Activated CD4-positive, alpha-beta T cell treated with anti-CD3 and anti-CD28 coated beads, Interleukin-2, amount 50 U/mL, for 4 hours (primary cell): ENCODE data around the gene CDX2.
"Not testable (repeated sequence)": the region's sequence is repeated elsewhere in the genome, so short reads cannot be mapped to it uniquely, and the experiment has no call there.

Source experiments
- DNase-seq, 2 experiments: peaks; one replicate each; pipeline ENCODE4 v3.0.0-alpha.2; 2020

Gene CDX2

DNA sequence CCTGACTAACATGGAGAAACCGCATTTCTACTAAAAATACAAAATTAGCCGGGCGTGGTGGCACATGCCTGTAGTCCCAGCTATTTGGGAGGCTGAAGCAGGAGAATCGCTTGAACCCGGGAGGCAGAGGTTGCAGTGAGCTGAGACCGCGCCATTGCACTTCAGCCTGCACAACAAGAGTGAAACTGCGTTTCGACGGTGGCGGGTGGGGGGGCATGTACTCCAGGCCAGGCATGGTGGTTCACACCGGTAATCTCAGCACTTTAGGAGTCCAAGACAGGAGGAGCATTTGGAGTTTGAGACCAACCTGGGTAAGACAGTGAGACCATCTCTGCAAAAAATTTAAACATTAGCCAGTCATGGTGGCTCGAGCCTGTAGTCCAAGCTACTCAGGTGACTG lies 4.9 kb downstream of the CDX2 start:
- DNase-seq: not testable (repeated sequence)

DNA sequence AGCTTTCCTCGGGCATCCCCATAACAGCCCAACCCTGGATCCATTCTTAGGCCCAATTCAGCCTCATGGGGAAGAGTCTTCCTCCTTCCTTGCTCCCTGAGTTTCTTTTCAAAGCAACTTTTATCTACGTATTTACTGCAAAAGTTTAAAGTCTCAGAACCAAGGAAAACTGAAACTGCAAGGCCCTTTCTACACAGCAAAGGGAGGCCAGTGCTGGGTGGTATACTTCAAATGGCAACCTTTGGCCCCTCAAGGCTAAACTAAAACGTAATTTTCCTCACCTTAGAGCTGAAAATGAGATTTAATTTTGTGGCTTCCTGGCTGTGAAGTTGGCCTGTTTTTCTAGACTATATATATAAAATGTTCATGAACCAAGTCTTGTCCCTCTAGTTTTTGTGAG lies 5.6 kb downstream of the CDX2 start:
- DNase-seq: no peak

DNA sequence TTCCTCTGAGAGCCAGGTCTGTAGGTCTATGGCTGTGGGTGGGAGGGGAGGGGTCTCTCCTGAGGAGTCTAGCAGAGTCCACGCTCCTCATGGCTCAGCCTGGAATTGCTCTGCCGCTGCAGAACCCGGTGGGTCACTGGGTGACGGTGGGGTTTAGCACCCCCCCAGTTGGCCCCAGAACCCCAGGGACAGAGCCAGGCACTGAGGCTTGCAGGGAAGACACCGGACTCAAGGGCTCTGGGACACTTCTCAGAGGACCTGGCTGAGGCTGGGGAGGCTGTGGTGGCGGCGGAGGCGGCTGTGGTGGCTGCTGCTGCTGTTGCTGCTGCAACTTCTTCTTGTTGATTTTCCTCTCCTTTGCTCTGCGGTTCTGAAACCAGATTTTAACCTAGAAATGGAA lies 6.1 kb downstream of the CDX2 start:
- DNase-seq: no peak

DNA sequence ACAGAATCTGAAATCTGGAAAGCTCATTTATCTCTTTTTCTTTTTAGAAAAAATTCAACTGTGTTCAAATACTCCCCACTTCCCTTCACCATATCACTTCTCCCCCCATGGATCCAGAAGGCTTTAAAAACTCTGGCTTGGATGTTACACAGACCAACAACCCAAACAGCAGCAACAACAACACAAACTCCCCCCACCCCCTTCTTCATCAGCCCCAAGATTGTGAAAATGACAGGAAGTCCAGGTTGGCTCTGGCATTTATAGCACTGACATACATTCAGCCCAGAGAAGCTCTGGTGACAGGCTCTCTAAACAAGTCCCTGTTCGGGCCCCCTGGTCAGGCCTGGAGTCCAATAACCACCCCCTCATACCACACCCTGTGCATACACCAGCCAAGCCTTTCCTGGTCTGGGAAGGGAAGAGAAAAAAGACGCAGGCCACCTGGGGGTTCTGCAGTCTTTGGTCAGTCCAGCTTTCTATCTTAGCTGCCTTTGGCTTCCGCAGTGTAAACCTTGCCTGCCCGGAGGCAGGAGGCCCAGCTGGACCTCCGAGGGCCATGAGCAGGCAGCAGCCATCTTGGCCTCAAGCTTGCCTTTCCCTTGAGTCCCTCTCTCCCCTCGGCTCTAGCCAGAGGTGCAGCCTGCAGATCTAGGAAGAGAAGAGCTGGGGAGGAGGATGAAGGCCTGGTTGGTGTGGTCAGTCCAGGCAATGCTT lies 6.8 kb downstream of the CDX2 start:
- DNase-seq: no peak

DNA sequence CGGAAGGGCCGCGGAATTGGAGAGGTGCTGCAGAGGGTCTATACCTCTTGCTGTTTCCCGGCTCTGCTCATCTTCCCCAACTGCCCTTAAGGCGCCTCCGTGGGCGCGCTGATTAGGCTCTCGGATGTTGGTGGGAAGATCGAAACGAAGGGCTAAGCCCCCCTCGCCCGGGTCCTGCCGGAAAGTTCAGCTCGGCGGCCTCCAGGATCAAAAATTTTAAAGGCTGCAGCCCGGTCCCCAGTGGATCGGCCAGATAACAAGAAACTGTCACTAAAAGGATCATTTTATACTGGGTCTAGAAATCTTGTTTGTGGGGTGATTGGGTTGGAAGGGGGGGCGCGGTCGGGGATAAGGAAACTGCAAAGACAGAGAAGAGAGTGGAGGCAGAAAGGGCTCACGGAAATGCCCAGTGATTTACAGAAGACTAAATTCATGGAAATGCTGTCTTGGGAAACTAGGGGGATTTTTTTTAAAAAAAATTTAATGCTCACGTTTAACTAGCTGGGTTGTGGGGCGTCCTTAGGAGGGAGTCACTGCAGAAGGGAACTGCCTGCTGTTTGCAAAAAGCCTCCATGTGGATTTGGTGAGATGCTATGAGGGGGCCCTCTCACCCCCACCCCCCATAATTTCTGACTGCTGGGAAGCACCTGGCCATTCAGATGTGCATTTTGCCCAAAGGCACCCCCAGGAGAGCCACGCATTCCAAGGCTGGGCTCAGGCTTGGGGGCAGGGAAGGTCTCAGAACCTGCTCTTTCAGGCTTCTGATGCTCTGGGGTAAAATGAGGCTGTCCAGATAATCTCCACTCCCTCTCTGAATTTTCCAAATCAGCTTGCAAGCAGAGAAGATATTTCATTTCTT lies 7.7 kb downstream of the CDX2 start:
- DNase-seq: no peak

DNA sequence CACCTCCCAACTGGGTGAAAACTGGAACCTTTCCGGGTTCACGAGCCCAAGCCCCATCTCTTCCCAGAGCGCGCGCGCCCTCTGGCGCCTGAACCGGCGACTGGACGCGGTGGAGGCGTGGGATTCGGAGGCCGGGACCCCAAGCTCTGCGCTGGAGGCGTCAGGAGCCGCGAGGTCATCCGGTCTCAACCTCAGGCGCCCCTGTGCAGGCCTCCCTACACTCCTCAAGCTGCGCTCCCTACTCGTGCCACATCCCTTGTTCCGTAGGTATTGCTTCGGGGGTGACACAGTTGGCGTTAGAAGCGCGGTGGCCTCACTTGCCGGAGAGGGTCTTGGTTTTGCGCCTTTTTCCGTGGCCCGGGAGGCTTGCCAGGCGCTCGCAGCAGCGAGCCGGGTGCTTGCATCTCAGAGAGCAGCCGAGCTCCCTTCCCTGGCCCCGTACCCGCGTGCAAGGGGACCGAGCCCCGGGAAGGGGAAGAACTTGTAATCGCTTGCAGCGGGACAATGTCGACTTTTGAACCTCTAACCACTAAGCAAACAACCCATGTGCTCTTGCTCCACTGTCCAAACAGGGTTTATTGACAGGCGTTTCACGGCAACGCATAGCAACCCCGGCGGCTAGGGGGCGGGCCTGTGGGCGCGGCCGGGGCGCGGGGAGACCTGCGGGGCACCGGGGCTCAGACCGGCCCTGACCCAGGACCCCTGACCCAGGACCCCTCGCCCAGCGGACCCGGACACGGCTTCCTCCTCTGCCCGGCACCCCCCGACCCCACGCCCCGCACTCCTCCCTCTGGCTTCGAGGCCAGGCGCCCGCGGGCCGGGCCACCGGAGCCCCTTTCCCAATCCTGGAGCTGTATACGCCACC lies 8.5 kb downstream of the CDX2 start:
- no peak for DNase-seq

DNA sequence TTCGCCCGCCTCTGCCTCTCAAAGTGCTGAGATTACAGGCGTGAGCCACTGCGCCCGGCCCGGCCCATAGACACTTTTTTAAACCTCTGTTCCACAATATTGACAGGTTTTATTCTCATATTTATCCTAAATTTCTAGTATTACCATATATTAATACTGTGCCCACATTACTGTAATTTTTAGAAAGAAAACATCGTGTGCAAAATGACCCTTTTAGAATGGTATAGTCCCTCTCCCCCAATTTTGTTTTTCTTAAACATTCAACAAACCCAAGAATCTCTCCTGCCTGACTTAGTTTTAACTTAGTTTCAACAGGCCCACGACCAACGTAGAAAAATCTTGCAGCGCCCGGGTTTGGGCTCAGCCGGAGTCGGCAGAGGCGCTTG lies 9.1 kb downstream of the CDX2 start:
- no peak for DNase-seq

DNA sequence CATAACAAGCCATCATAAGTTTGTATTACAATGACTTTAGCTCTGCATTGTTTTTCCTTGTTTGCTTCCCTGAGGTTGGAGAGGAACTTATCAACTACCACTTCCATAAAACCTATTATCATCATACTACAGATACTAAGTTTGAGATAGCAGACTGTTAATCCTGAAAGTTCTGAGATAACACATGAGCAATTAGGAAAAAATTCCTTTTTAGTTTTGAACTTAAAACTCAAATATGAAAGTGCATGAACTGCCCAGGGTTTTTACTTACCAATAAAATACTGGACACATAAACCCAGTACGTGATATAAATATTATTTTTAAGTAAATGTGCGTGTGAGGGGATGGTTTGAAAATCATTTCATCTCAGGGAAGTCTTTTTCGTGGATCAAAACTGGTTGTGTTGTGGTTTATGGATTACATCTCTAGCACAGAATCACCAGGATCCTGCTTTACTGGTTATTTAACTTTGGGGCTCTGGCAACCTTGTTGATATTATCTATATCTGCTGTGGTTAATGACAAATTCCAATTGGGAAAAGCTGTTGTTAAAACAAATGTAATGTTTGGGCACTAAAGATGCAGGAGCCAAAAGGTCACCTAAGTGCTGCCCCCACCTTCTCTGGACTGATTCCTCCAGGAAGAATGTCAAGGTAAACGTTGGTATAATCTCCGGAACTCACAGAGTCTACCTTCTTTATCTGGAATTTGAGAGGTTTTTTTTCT lies 12.4 kb downstream of the CDX2 start:
- no peak for DNase-seq

DNA sequence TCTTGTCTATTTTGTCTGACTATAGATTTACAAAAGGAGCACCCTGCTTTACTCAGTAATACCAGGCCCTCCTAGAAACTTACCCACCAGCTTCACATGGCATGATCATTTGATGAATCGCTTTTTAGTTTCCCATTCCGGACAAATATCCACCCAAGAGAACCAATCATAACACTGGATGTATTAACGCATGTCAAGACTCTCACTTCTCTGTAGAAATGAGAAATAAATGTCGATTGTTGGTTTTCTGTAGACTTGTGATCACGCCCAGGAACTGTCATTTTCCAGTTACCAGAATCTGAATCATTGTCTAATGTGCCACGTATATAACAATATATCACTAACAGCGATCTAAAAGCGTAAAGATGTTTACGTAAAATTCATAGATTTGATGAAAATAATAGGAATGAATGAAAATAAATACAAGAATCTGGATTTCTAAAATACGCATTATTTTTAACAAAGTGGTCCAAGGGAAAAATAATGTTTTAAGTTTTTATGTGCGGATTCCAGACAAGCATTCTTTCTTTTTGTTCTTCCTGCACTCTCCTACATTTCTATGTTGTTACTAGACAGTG lies 14.0 kb downstream of the CDX2 start:
- DNase-seq: no peak

DNA sequence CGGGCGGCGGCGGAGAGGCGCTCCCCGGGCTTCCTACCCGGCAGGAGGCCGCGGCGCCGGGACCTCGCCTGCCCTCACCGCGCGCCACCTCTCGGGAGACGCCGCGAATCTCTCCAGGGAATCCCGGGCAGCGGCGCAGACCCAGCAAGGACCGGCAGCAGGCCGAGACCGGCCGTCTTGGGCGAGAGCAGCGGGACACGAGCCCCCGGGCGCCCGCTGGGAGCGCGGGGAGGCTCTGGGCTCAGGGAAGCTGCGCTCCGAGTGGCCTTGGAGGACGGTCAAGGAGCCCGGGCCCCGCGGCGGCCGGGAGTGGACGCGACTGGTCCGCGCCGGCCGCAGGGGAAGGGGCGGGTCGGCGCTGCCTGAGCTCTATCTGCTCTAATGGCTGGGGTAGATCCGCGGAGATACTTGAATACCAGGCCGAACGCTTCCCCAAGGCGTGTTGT lies 14.7 kb downstream of the CDX2 start:
- no peak for DNase-seq

DNA sequence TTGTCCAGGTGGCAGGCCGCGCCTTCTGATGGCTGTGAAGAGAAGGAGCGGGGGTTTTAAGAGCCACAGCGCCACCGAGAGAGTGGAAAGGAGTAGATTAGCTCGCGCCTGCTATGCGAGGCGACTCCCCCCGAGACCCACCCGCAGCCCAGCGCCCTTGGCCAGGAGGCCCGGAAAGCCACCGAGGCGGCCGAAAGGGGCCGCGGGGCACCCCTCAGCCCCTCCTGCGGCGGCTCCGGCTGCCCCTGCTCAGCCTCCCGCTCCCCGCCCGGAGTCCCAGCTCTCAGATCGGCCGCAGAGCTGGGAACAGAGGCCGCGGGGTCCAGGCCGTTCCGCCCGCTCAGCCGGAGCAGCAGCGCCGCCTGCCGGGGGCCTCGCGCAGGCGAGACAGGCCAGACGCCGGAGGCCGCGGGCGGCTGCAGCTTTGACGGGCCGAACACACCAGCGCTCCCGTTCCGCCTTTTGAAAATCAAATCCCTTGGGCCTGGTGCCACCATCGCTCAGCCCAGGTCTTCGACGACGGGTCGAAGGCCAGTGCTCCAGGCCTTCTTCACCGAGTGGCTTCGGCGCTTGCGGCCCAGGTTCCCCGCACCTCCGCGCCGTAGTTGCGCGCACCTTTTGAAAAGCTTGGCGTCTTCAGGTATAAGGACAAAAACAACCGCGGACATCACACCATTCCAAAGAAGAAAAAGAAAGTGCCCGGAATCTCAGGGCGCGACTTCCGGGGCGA lies 15.3 kb downstream of the CDX2 start:
- peak; percentile 42 to 46 for DNase-seq

DNA sequence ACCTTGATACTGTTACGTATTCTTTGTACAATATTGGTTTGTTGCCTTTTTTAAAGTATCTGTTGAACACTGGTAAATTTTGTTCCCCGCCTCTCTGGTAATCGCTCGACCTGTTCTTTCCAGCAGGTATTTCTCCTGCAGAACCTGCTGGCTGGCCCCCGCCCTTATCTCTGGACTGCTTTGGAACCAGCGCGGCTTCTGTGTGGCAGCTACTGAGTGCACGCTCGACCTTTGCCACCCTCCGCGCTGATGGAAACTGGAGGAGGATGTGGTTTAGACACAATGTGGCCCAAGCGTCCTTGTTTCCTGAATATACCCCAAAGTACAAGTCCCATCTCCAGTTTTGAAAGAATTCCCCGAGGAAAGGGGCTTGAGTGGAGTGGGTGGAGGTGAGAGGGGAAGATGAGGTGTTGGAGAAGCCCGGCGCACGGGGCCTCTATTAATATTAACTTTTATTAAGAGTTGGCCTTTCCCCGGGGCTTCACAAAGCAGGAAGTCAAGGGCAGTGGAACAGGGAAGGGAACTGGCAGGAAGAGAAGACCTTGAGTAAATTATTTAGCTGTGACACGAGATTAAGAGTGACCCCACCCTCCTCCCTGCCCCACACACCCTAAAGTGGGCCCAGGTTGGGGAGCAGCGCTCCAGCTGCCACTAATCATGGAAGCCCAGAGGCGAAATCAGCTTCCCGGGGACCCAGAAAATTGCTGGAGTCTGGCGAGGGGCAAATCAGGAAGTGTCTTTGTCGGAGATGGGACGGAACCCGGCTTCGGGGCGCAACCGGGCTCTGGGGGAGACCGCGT lies 16.0 kb downstream of the CDX2 start:
- DNase-seq: no peak

DNA sequence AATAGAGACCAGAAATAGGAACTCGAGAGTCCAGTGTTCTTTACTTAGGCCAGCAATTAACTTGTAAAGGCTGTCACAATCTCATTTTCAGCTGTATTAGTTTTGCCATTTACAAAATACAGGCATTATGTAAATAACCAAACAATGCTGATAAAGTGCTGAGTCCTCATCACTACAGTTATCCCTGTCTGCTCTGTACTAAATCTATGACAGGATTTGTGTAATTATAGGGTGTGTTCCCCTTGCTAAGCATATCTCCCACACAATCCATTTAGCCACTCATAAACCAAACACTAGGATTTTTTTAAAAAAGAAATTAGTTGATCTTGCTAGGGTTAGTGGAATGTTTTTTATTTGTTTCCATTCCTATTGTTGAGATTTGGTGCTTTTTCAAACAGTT lies 26.1 kb downstream of the CDX2 start:
- no peak for DNase-seq

DNA sequence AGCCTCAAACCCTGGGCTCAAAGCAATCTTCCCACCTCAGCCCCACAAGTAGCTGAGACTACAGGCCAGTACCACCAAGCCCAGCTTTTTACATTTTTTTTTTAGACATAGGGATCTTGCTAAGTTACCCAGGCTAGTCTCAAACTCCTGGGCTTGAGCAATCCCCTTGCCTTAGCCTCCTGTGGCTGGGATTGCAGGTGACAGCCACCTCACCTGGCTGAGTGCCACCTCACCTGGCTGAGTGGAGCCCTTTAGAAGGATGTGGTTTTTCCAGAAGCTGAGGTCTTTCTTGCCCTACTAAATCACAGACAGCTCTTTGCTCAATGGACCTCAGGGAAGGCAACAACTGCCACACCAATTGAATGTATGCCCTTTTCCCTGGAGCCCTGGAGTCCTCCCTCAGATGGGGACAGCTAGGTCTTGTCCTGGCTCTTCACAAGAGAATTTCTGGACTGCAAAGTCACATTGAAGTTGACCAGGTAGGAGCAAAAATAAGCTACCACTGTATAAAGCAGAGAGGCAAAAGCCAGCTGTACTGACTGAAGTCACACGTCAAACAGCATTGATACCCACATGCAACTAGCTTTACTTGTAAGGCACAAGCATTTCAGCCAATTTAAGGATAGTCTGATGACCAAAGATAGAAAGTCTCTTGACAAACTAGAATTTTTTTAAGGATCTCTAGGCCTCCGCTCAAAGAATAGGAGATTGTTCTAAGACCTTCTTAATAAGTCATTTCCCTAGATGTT lies 35.4 kb downstream of the CDX2 start:
- DNase-seq: no peak

DNA sequence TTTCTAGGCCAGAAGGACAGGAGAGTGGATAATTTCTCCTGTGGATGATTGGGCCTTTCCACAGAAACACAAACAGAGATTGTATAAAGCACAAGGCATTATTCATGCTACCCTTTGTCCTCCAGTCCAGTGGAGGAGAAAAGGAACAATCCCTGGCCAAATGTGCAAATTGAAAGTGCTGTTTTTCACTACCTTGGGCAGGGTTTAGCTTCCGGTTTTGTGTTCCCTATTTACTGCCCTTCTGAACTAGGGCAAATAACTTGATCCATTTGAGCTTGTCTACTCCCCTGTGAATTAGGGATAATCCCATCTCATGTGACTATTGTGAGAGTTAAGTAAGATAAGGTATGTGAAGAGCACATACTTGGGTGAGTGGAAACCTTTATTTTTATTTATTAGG lies 36.0 kb downstream of the CDX2 start:
- no peak for DNase-seq

DNA sequence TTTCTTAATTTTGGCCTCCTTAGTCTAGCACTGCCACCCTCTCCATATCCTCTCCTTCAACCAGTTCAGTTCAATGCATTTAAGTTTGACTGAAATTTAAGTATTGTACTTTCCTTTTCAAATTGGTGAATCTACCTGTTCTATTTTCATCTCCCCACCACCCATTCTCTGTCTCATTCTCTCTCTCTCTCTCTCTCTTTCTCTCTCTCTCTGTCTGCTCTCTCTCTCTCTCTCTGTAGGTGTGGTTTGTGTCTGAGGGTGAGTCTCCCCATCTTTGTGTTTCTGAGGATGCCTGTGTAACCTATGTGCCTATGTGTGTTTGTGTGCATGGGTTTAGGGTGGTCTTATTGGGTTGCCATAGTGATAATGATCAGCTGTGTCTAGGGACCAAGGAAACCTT lies 39.2 kb downstream of the CDX2 start:
- DNase-seq: no peak

DNA sequence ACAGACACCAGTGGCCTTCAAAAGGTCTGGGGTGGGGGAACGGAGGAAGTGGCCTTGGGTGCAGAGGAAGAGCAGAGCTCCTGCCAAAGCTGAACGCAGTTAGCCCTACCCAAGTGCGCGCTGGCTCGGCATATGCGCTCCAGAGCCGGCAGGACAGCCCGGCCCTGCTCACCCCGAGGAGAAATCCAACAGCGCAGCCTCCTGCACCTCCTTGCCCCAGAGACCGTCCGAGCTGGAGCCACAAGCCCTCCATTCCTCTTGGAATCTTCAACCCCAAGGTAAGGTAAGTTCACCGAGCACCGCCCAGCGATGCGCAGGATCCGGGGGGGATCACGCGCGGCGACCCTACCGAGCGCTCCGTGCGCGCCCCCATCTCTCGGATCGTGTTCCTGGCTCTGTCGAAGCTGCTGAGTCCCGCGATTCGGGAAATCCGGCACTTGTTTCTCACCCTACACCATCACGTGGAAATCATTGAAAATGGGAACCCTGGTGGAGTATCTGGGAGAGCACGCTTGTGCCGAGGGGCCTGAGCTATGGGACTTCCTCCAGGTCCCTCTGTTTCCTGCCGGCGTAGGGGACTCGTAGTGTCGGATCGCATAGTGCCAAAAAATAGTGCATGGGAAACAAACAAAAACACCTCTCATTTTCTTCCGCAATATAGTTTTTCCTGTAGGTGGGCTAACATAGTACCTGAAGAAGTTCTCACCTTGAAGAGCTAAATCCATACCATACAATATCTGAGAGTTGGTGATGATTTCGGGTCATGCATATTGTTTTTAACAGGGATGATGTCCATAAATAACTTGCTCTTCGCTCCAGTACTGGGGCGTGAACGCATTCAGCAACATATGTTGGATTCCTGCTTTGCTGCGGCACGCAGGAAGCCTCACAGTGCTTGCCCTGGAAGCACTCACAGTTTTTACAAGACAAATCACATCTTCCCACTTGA lies 40.0 kb downstream of the CDX2 start:
- no peak for DNase-seq

DNA sequence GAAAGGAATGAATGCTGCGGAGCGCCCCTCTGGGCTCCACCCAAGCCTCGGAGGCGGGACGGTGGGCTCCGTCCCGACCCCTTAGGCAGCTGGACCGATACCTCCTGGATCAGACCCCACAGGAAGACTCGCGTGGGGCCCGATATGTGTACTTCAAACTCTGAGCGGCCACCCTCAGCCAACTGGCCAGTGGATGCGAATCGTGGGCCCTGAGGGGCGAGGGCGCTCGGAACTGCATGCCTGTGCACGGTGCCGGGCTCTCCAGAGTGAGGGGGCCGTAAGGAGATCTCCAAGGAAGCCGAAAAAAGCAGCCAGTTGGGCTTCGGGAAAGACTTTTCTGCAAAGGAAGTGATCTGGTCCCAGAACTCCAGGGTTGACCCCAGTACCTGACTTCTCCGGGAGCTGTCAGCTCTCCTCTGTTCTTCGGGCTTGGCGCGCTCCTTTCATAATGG lies 40.7 kb downstream of the CDX2 start:
- DNase-seq: no peak
